ENCODE results near the gene WDR26.

The WDR26 gene

GRCh38 chr1:224340453-224341384, 93.9 kb downstream of the WDR26 start:
- peak; percentile 32 for DNase-seq

GRCh38 chr1:224339442-224340033, 95.1 kb downstream of the WDR26 start:
- no peak for DNase-seq

- DNase-seq, result no peak
Measured at GRCh38 chr1:224338150-224338838, 96.3 kb downstream of the WDR26 start.

Data from activated CD4-positive, CD25-positive, alpha-beta regulatory T cell treated with anti-CD3 and anti-CD28 coated beads, Interleukin-2, amount 50 U/mL, for 72 hours (primary cell).